WTC11 (cell line): Measurements from ENCODE around the gene ACTRT2. TPM values are rescaled to one million over a fixed set of nuclear protein-coding genes. Genes with fewer than 3 reads are reported as not detected.

ENCODE experiments used
- ATAC-seq: fragments of 200-7000 bp; cut with Tn5 transposase; 2 replicates; pipeline ENCODE4 v1.10.0; 2021; ENCODE audit warnings: mild to moderate bottlenecking, moderate library complexity
- CTCF ChIA-PET: fragments of 300-600 bp; sonication (Branson Sonifier 250); formaldehyde crosslinking; loops from one replicate; lab custom pipeline; 2021; ENCODE audit warnings: antibody characterized with exemption; lab: Charles Lee
- POLR2A ChIA-PET: fragments of 350-600 bp; sonication (Branson Sonifier 250); formaldehyde crosslinking; loops from one replicate; lab custom pipeline; 2021; ENCODE audit warnings: antibody characterized with exemption; lab: Charles Lee
- DNase-seq: peaks from one replicate; pipeline ENCODE4 v3.0.0; 2021; ENCODE audit warnings: low spot score
- H3K27ac Mint-ChIP-seq: 2 replicates; pipeline ENCODE4 v1.8.0; 2021; ENCODE audit warnings: mixed read lengths
- H3K27me3 Mint-ChIP-seq: 2 replicates; pipeline ENCODE4 v1.8.0; 2021; ENCODE audit warnings: low read depth, mild to moderate bottlenecking, moderate library complexity, mixed read lengths
- H3K36me3 Mint-ChIP-seq: 2 replicates; pipeline ENCODE4 v1.8.0; 2021; ENCODE audit warnings: mixed read lengths
- H3K4me1 Mint-ChIP-seq: 2 replicates; pipeline ENCODE4 v1.8.0; 2022; ENCODE audit warnings: mixed read lengths
- H3K4me3 Mint-ChIP-seq: 2 replicates; pipeline ENCODE4 v1.8.0; 2021; ENCODE audit warnings: mild to moderate bottlenecking, moderate library complexity, mixed read lengths
- H3K9me3 Mint-ChIP-seq: 2 replicates; pipeline ENCODE4 v1.8.0; 2021; ENCODE audit warnings: mixed read lengths
- E2F1 ChIP-seq: sonication (generic); formaldehyde crosslinking; IDR thresholded peaks from 2 replicates; pipeline ENCODE4 v1.8.0; 2022; ENCODE audit warnings: mild to moderate bottlenecking, missing genetic modification reagents
- E2F5 ChIP-seq: sonication (generic); formaldehyde crosslinking; IDR thresholded peaks from 2 replicates; pipeline ENCODE4 v1.8.1; 2022; ENCODE audit warnings: mild to moderate bottlenecking, moderate library complexity, missing genetic modification reagents
- FOXP1 ChIP-seq: sonication (generic); formaldehyde crosslinking; IDR thresholded peaks from 2 replicates; pipeline ENCODE4 v1.8.0; 2022; ENCODE audit warnings: missing genetic modification reagents, mild to moderate bottlenecking, moderate library complexity, borderline replicate concordance
- IRF2 ChIP-seq: sonication (generic); formaldehyde crosslinking; IDR thresholded peaks from 2 replicates; pipeline ENCODE4 v1.8.0; 2022; ENCODE audit warnings: low read depth, missing genetic modification reagents, borderline replicate concordance
- JUN ChIP-seq: sonication (generic); formaldehyde crosslinking; IDR thresholded peaks from 2 replicates; pipeline ENCODE4 v1.8.0; 2023; ENCODE audit warnings: mild to moderate bottlenecking, missing genetic modification reagents
- KAT7 ChIP-seq: sonication (generic); formaldehyde crosslinking; IDR thresholded peaks from 2 replicates; pipeline ENCODE4 v1.8.1; 2023; ENCODE audit warnings: missing genetic modification reagents, mild to moderate bottlenecking, borderline replicate concordance
- NFATC4 ChIP-seq: fragments of 250-450 bp; sonication (Bioruptor Pico); IDR thresholded peaks from 2 replicates; pipeline ENCODE4 v1.9.0; 2021; ENCODE audit warnings: mild to moderate bottlenecking
- PRRX2 ChIP-seq: fragments of 250-450 bp; sonication (Bioruptor Pico); IDR thresholded peaks from 2 replicates; pipeline ENCODE4 v1.8.0; 2021; ENCODE audit warnings: mild to moderate bottlenecking
- ZNF138 ChIP-seq: sonication (generic); formaldehyde crosslinking; conservative IDR thresholded peaks from 2 replicates; pipeline ENCODE4 v1.8.1; 2022; ENCODE audit warnings: mild to moderate bottlenecking, moderate library complexity, missing genetic modification reagents
- ZNF263 ChIP-seq: sonication (generic); formaldehyde crosslinking; IDR thresholded peaks from 2 replicates; pipeline ENCODE4 v1.8.1; 2022; ENCODE audit warnings: low read depth, mild to moderate bottlenecking, moderate library complexity, missing genetic modification reagents
- ZNF396 ChIP-seq: fragments of 250-450 bp; sonication (Bioruptor Pico); IDR thresholded peaks from 2 replicates; pipeline ENCODE4 v1.8.0; 2021; ENCODE audit warnings: mild to moderate bottlenecking, moderate library complexity, borderline replicate concordance
- ZNF416 ChIP-seq: fragments of 250-450 bp; sonication (Bioruptor Pico); IDR thresholded peaks from 2 replicates; pipeline ENCODE4 v1.9.0; 2021; ENCODE audit warnings: mild to moderate bottlenecking, inconsistent platforms
- total RNA-seq: library from RNA; stranded (reverse); gene quantifications from 3 replicates; pipeline ENCODE4 v1.2.3, GENCODE V29; 2021
- TF ChIP-seq, protein P1 (sequence below): fragments of 250-450 bp; sonication (Bioruptor Pico); IDR thresholded peaks from 2 replicates; pipeline ENCODE4 v1.9.0; 2021; ENCODE audit warnings: mild to moderate bottlenecking
- TF ChIP-seq, protein P2 (sequence below): sonication (generic); formaldehyde crosslinking; IDR thresholded peaks from 2 replicates; pipeline ENCODE4 v1.8.0; 2022; ENCODE audit warnings: mild to moderate bottlenecking, missing genetic modification reagents
- TF ChIP-seq, protein P3 (sequence below): sonication (generic); formaldehyde crosslinking; IDR thresholded peaks from 2 replicates; pipeline ENCODE4 v1.8.1; 2022; ENCODE audit warnings: low read depth, missing genetic modification reagents, borderline replicate concordance
- TF ChIP-seq, protein P4 (sequence below): sonication (generic); formaldehyde crosslinking; conservative IDR thresholded peaks from 2 replicates; pipeline ENCODE4 v1.8.1; 2023; ENCODE audit warnings: mild to moderate bottlenecking, low read depth, missing genetic modification reagents, moderate library complexity
- TF ChIP-seq, protein P5 (sequence below): sonication (generic); formaldehyde crosslinking; IDR thresholded peaks from 2 replicates; pipeline ENCODE4 v1.8.1; 2023; ENCODE audit warnings: mild to moderate bottlenecking, missing genetic modification reagents
- TF ChIP-seq, protein P6 (sequence below): sonication (generic); formaldehyde crosslinking; IDR thresholded peaks from 2 replicates; pipeline ENCODE4 v1.8.0; 2023; ENCODE audit warnings: missing genetic modification reagents, mild to moderate bottlenecking, borderline replicate concordance

The ACTRT2 gene
- total RNA-seq, 1 experiment from 2014 or later: not detected

DNA sequence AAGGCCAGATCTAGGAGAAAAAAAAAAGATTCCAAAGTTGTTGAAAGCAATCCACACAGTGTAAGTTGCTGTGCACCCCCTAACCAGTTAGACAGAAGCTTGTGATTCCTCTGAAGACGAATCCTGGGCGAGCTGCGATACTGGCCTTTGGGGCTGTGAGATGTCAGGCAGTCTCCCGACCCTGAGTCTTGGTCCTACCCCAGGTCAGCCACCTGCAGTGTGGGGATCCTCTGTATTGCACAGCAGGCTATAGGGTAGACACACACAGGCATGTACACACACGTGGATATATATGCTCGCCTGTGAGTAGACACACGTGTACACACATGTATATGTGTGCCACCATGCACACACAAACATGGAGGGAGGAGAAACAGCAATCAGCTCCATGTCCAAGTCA, 12.9 kb downstream of the ACTRT2 start:
- Mint-ChIP-seq H3K27ac (no peak overlapping the region), H3K9me3 (no peaks in the 10 kb centered on the region), H3K4me1 (no peaks in the 10 kb centered on the region), H3K36me3 (no peaks in the 10 kb centered on the region), H3K27me3 (no peaks in the 10 kb centered on the region), H3K4me3 (no peak overlapping the region)
- TF ChIP-seq, protein P1, sequence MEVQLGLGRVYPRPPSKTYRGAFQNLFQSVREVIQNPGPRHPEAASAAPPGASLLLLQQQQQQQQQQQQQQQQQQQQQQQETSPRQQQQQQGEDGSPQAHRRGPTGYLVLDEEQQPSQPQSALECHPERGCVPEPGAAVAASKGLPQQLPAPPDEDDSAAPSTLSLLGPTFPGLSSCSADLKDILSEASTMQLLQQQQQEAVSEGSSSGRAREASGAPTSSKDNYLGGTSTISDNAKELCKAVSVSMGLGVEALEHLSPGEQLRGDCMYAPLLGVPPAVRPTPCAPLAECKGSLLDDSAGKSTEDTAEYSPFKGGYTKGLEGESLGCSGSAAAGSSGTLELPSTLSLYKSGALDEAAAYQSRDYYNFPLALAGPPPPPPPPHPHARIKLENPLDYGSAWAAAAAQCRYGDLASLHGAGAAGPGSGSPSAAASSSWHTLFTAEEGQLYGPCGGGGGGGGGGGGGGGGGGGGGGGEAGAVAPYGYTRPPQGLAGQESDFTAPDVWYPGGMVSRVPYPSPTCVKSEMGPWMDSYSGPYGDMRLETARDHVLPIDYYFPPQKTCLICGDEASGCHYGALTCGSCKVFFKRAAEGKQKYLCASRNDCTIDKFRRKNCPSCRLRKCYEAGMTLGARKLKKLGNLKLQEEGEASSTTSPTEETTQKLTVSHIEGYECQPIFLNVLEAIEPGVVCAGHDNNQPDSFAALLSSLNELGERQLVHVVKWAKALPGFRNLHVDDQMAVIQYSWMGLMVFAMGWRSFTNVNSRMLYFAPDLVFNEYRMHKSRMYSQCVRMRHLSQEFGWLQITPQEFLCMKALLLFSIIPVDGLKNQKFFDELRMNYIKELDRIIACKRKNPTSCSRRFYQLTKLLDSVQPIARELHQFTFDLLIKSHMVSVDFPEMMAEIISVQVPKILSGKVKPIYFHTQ (CRISPR knock-in tag): no peak
- TF ChIP-seq PRRX2 (CRISPR knock-in tag) (no peak), E2F5 (CRISPR knock-in tag) (no peak), IRF2 (CRISPR knock-in tag) (no peak), JUN (no peak), E2F1 (no peak), ZNF396 (CRISPR knock-in tag) (no peak)
- TF ChIP-seq, protein P2, sequence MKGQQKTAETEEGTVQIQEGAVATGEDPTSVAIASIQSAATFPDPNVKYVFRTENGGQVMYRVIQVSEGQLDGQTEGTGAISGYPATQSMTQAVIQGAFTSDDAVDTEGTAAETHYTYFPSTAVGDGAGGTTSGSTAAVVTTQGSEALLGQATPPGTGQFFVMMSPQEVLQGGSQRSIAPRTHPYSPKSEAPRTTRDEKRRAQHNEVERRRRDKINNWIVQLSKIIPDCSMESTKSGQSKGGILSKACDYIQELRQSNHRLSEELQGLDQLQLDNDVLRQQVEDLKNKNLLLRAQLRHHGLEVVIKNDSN (CRISPR knock-in tag): no peak
- TF ChIP-seq, protein P3, sequence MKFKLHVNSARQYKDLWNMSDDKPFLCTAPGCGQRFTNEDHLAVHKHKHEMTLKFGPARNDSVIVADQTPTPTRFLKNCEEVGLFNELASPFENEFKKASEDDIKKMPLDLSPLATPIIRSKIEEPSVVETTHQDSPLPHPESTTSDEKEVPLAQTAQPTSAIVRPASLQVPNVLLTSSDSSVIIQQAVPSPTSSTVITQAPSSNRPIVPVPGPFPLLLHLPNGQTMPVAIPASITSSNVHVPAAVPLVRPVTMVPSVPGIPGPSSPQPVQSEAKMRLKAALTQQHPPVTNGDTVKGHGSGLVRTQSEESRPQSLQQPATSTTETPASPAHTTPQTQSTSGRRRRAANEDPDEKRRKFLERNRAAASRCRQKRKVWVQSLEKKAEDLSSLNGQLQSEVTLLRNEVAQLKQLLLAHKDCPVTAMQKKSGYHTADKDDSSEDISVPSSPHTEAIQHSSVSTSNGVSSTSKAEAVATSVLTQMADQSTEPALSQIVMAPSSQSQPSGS (CRISPR knock-in tag): no peak
- TF ChIP-seq, protein P4, sequence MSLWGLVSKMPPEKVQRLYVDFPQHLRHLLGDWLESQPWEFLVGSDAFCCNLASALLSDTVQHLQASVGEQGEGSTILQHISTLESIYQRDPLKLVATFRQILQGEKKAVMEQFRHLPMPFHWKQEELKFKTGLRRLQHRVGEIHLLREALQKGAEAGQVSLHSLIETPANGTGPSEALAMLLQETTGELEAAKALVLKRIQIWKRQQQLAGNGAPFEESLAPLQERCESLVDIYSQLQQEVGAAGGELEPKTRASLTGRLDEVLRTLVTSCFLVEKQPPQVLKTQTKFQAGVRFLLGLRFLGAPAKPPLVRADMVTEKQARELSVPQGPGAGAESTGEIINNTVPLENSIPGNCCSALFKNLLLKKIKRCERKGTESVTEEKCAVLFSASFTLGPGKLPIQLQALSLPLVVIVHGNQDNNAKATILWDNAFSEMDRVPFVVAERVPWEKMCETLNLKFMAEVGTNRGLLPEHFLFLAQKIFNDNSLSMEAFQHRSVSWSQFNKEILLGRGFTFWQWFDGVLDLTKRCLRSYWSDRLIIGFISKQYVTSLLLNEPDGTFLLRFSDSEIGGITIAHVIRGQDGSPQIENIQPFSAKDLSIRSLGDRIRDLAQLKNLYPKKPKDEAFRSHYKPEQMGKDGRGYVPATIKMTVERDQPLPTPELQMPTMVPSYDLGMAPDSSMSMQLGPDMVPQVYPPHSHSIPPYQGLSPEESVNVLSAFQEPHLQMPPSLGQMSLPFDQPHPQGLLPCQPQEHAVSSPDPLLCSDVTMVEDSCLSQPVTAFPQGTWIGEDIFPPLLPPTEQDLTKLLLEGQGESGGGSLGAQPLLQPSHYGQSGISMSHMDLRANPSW (CRISPR knock-in tag): no peak
- CTCF ChIA-PET: no interaction called here
- no peak for DNase-seq
- no peak for ATAC-seq
- POLR2A ChIA-PET: no interaction called here

GRCh38 chr1:3034728-3035562, 13.7 kb downstream of the ACTRT2 start:
- no peaks in the 10 kb centered on the region for H3K9me3 Mint-ChIP-seq
- CTCF ChIA-PET: interaction anchor here (0.6 kb wide), 1 partner anchor 281 kb away, joined by 3 read pairs; no protein-coding TSS in a partner anchor
- POLR2A ChIA-PET: no interaction called here
- ATAC-seq: no peak
- no peaks in the 10 kb centered on the region for H3K4me1 Mint-ChIP-seq
- H3K27ac Mint-ChIP-seq: no peak overlapping the region
- H3K4me3 Mint-ChIP-seq: no peak overlapping the region
- H3K36me3 Mint-ChIP-seq: no peaks in the 10 kb centered on the region
- H3K27me3 Mint-ChIP-seq: no peaks in the 10 kb centered on the region
- DNase-seq: no peak
- TF ChIP-seq JUN (no peak), ZNF263 (CRISPR knock-in tag) (no peak), NFATC4 (no peak), FOXP1 (CRISPR knock-in tag) (no peak), ZNF416 (CRISPR knock-in tag) (no peak), KAT7 (no peak), ZNF138 (CRISPR knock-in tag) (no peak)
- TF ChIP-seq, protein P5, sequence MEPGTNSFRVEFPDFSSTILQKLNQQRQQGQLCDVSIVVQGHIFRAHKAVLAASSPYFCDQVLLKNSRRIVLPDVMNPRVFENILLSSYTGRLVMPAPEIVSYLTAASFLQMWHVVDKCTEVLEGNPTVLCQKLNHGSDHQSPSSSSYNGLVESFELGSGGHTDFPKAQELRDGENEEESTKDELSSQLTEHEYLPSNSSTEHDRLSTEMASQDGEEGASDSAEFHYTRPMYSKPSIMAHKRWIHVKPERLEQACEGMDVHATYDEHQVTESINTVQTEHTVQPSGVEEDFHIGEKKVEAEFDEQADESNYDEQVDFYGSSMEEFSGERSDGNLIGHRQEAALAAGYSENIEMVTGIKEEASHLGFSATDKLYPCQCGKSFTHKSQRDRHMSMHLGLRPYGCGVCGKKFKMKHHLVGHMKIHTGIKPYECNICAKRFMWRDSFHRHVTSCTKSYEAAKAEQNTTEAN (CRISPR knock-in tag): no peak
- TF ChIP-seq, protein P6, sequence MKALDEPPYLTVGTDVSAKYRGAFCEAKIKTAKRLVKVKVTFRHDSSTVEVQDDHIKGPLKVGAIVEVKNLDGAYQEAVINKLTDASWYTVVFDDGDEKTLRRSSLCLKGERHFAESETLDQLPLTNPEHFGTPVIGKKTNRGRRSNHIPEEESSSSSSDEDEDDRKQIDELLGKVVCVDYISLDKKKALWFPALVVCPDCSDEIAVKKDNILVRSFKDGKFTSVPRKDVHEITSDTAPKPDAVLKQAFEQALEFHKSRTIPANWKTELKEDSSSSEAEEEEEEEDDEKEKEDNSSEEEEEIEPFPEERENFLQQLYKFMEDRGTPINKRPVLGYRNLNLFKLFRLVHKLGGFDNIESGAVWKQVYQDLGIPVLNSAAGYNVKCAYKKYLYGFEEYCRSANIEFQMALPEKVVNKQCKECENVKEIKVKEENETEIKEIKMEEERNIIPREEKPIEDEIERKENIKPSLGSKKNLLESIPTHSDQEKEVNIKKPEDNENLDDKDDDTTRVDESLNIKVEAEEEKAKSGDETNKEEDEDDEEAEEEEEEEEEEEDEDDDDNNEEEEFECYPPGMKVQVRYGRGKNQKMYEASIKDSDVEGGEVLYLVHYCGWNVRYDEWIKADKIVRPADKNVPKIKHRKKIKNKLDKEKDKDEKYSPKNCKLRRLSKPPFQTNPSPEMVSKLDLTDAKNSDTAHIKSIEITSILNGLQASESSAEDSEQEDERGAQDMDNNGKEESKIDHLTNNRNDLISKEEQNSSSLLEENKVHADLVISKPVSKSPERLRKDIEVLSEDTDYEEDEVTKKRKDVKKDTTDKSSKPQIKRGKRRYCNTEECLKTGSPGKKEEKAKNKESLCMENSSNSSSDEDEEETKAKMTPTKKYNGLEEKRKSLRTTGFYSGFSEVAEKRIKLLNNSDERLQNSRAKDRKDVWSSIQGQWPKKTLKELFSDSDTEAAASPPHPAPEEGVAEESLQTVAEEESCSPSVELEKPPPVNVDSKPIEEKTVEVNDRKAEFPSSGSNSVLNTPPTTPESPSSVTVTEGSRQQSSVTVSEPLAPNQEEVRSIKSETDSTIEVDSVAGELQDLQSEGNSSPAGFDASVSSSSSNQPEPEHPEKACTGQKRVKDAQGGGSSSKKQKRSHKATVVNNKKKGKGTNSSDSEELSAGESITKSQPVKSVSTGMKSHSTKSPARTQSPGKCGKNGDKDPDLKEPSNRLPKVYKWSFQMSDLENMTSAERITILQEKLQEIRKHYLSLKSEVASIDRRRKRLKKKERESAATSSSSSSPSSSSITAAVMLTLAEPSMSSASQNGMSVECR (CRISPR knock-in tag): no peak
